Spleen (tissue), 7 donors: Measurements from ENCODE around the gene GLRX.

Source experiments
- POLR2A ChIP-seq, 3 donors: fragments of 450-650 bp; IDR thresholded peaks; one replicate each; pipeline ENCODE4 v1.5.1; 2017; ENCODE audit warnings: antibody characterized with exemption in 3 of 3, mild to moderate bottlenecking in 1 of 3
- TF ChIP-seq, protein P1 (sequence below), 11 experiments: fragments of 200-600 bp in 7 of 11; fragments of 450-650 bp in 4 of 11; sonication (generic) in 4 of 11; IDR thresholded peaks in 8 of 11; conservative IDR thresholded peaks in 3 of 11; 1 replicate in 7 of 11; 2 replicates in 4 of 11; pipeline versions ENCODE4 v1.4.0 to v1.8.0; 2016 to 2021; ENCODE audit warnings: antibody characterized with exemption in 11 of 11, inconsistent platforms in 4 of 11, mild to moderate bottlenecking in 1 of 11
- donor health status: DM: no; HTN: no; CAD: no; lungs with moderate emphysema.
- donor health status: DM: no; HTN: no; CAD: no.
- donor health status: DM: no; HTN: no; CAD: no.

DNA sequence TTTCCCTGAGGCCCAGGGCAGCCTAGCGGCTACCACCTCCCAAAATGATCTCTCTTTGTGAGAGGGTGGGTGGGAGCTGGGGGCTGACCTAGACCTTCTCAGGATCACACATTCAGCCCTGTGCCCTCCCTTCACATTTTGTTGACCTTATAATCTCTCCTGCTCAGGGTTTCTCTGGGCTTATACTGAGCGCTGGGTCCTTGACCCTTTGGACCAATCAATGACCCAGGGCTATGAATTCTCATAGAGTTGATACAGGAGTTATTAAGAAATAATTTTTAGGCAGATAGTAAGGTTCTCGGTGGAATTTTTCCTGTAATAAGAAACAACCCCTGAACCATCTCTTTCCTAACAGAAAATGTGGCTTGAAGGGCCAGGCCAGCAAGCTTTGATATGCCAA lies 22.0 kb downstream of the GLRX start:
- TF ChIP-seq POLR2A (IDR thresholded peaks at IDR 0.05), result no peak
- TF ChIP-seq, protein P1, sequence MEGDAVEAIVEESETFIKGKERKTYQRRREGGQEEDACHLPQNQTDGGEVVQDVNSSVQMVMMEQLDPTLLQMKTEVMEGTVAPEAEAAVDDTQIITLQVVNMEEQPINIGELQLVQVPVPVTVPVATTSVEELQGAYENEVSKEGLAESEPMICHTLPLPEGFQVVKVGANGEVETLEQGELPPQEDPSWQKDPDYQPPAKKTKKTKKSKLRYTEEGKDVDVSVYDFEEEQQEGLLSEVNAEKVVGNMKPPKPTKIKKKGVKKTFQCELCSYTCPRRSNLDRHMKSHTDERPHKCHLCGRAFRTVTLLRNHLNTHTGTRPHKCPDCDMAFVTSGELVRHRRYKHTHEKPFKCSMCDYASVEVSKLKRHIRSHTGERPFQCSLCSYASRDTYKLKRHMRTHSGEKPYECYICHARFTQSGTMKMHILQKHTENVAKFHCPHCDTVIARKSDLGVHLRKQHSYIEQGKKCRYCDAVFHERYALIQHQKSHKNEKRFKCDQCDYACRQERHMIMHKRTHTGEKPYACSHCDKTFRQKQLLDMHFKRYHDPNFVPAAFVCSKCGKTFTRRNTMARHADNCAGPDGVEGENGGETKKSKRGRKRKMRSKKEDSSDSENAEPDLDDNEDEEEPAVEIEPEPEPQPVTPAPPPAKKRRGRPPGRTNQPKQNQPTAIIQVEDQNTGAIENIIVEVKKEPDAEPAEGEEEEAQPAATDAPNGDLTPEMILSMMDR (IDR thresholded peaks at IDR 0.05 in 8 of 11, conservative IDR thresholded peaks at IDR 0.05 in 3 of 11), result no peak
